NB4 (cell line): Measurements from ENCODE around the gene TMEM259.

ENCODE experiments used
- DNase-seq: peaks from one replicate; pipeline ENCODE4 v3.0.0; 2010; ENCODE audit warnings: low read depth
- H3K4me3 ChIP-seq: one replicate; pipeline ENCODE4 v1.5.1; 2011; ENCODE audit warnings: mild to moderate bottlenecking, low read depth, low read length, moderate library complexity
- MYC ChIP-seq: IDR thresholded peaks from 2 replicates; pipeline ENCODE4 v1.6.1; 2011; ENCODE audit warnings: low read depth, low read length
- POLR2A ChIP-seq: IDR thresholded peaks from 2 replicates; pipeline ENCODE4 v1.6.1; 2011; ENCODE audit warnings: mild to moderate bottlenecking; ENCODE audit not compliant: insufficient read length; ENCODE audit errors: extremely low read depth
- TF ChIP-seq, protein P1 (sequence below): IDR thresholded peaks from one replicate; pipeline ENCODE4 v1.5.1; 2012; ENCODE audit warnings: low read depth, low read length
- TF ChIP-seq, protein P2 (sequence below): IDR thresholded peaks from 2 replicates; pipeline ENCODE4 v1.6.1; 2011; ENCODE audit warnings: low read depth, low read length

TMEM259 gene

DNA sequence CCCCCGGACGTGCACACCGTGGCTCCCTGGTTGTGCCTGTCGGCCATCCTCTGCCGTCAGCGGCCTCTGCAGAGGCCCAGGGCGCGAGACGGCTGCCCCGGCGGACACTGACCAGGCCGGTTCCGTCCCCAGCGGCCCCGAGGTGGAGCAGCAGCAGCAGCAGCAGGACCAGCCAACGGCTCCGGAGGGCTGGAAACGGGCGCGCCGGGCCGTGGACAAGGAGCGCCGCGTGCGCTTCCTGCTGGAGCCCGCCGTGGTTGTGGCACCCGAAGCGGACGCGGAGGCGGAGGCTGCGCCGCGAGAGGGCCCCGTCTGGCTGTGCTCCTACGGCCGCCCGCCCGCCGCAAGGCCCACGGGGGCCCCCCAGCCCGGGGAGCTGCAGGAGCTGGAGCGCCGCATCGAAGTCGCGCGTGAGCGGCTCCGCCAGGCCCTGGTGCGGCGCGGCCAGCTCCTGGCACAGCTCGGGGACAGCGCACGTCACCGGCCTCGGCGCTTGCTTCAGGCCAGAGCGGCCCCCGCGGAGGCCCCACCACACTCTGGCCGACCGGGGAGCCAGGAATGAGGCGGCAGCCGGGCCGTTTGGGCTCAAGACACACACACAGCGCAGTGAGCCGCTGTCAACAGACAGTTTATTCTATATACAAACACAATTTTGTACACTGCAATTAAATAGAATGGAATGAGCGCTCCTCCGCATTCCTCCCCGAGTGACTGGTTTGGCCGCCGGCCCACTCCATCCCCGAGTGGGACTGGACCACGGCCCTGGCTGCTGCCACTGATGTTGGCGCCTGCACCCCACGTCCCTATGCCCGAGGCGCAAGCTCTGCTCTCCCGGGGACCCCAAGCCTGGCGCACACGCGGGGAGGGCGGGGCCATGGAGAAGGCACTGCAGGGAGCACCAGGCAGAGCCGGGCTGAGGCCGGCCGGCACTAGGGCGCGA is 11.6 kb downstream of the TMEM259 start:
- no peak for DNase-seq
- no peak overlapping the region for H3K4me3 ChIP-seq
- no peak for TF ChIP-seq POLR2A
- TF ChIP-seq, protein P1, sequence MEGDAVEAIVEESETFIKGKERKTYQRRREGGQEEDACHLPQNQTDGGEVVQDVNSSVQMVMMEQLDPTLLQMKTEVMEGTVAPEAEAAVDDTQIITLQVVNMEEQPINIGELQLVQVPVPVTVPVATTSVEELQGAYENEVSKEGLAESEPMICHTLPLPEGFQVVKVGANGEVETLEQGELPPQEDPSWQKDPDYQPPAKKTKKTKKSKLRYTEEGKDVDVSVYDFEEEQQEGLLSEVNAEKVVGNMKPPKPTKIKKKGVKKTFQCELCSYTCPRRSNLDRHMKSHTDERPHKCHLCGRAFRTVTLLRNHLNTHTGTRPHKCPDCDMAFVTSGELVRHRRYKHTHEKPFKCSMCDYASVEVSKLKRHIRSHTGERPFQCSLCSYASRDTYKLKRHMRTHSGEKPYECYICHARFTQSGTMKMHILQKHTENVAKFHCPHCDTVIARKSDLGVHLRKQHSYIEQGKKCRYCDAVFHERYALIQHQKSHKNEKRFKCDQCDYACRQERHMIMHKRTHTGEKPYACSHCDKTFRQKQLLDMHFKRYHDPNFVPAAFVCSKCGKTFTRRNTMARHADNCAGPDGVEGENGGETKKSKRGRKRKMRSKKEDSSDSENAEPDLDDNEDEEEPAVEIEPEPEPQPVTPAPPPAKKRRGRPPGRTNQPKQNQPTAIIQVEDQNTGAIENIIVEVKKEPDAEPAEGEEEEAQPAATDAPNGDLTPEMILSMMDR, result no peak
- no peak for TF ChIP-seq MYC
- TF ChIP-seq, protein P2, sequence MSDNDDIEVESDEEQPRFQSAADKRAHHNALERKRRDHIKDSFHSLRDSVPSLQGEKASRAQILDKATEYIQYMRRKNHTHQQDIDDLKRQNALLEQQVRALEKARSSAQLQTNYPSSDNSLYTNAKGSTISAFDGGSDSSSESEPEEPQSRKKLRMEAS, result no peak

- no peak overlapping the region for H3K4me3 ChIP-seq
- TF ChIP-seq, protein P2, result no peak
- TF ChIP-seq POLR2A, result no peak
- TF ChIP-seq, protein P1, result no peak
- DNase-seq, result no peak
These were observed 12.5 kb downstream of the TMEM259 start for GRCh38 chr19:1008268-1009040.

GRCh38 chr19:1007399-1008251 is 13.3 kb downstream of the TMEM259 start:
- H3K4me3 ChIP-seq, result no peak overlapping the region
- TF ChIP-seq, protein P2, result no peak
- TF ChIP-seq MYC (no peak), POLR2A (no peak)
- DNase-seq, result no peak

DNA sequence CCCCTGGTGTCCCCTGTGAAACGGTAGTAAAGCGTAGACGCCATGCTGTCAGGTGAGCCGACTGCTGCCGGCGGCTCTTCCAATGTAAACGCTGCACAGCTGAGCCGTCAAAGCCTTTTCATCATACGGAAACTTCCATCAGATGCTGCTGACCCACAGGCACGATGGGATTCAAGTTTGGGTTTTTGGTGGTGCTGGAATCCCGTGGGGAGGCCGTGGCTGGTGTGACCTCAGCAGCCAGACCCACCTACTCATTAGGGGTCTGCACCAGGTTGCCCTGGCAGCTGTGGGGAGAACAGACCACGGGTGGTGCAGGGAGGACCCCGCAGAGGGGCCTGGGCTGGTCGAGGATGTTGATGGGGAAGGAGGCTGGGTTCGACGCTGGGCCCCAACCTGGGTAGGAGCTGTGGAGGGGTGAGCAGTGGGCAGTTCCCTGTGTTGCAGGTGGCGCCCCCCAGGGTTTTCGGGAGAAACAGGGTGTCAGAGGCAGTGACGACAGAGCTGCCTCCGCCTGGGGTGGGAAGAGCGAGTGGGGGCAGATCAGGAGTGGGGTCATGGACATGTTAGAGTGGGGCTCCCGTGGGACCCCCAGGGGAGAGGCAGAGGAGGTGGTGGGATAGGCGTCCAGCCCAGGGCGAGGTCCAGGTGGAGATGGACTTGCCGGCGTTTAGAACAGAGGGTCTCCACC is 14.1 kb downstream of the TMEM259 start:
- DNase-seq, result no peak
- TF ChIP-seq, protein P2, result no peak
- TF ChIP-seq, protein P1, result no peak
- no peak for TF ChIP-seq MYC
- no peak for TF ChIP-seq POLR2A
- no peak overlapping the region for H3K4me3 ChIP-seq

DNA sequence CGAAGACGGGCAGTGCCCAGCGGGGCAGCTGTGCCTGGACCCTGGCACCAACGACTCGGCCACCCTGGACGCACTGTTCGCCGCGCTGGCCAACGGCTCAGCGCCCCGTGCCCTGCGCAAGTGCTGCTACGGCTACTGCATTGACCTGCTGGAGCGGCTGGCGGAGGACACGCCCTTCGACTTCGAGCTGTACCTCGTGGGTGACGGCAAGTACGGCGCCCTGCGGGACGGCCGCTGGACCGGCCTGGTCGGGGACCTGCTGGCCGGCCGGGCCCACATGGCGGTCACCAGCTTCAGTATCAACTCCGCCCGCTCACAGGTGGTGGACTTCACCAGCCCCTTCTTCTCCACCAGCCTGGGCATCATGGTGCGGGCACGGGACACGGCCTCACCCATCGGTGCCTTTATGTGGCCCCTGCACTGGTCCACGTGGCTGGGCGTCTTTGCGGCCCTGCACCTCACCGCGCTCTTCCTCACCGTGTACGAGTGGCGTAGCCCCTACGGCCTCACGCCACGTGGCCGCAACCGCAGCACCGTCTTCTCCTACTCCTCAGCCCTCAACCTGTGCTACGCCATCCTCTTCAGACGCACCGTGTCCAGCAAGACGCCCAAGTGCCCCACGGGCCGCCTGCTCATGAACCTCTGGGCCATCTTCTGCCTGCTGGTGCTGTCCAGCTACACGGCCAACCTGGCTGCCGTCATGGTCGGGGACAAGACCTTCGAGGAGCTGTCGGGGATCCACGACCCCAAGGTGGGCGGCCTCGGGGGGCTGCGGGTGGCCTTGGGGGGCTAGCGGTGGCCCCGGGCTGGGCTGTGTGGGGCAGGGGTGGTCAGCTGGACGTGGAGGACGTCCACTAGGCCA is 15.9 kb downstream of the TMEM259 start:
- no peak overlapping the region for H3K4me3 ChIP-seq
- TF ChIP-seq POLR2A (no peak), MYC (no peak)
- TF ChIP-seq, protein P2, result no peak
- TF ChIP-seq, protein P1, result no peak
- DNase-seq, result no peak
